ENCODE results near the gene CFHR5.

GRCh38 chr1:196960854-196961253 lies 16.5 kb upstream of the CFHR5 start:
- TF ChIP-seq CTCF (conservative IDR thresholded peaks at IDR 0.05 in 1 of 2, IDR thresholded peaks at IDR 0.05 in 1 of 2; ENCODE audit: extremely low read depth in 1 of 2, insufficient read depth in 1 of 2, low read depth in 1 of 2, low read length in 2 of 2) (no peak), EZH2 (IDR thresholded peaks at IDR 0.05; ENCODE audit: borderline replicate concordance, low read length) (no peak)
